ENCODE results near the gene WHRN.

Gene WHRN

GRCh38 chr9:114470121-114470520 is 35.2 kb downstream of the WHRN start:
- peaks cover 11% of the 10 kb centered on the region for H3K36me3 ChIP-seq (ENCODE audit: insufficient read depth, low read length)
- H3K4me1 ChIP-seq (ENCODE audit: insufficient read depth, low read length), result no peaks in the 10 kb centered on the region
- H2AFZ ChIP-seq (ENCODE audit: low read depth, low read length), result no peak overlapping the region

GRCh38 chr9:114469091-114469853 is 36.0 kb downstream of the WHRN start:
- Histone ChIP-seq H2AFZ (ENCODE audit: low read depth, low read length) (no peak overlapping the region), H3K9me3 (ENCODE audit: low read length) (peaks cover 4% of the 10 kb centered on the region), H3K36me3 (ENCODE audit: insufficient read depth, low read length) (peaks cover 11% of the 10 kb centered on the region), H3K4me1 (ENCODE audit: insufficient read depth, low read length) (no peaks in the 10 kb centered on the region), H3K27me3 (ENCODE audit: insufficient read depth, low read length) (no peaks in the 10 kb centered on the region), H3K4me3 (ENCODE audit: low read length) (no peak overlapping the region)

More at GRCh38 chr9:114470121-114470520, 35.2 kb downstream of the WHRN start:
- H3K27me3 ChIP-seq (ENCODE audit: insufficient read depth, low read length), result no peaks in the 10 kb centered on the region
- peaks cover 4% of the 10 kb centered on the region for H3K9me3 ChIP-seq (ENCODE audit: low read length)
- H3K4me3 ChIP-seq (ENCODE audit: low read length), result no peak overlapping the region

- Histone ChIP-seq H3K36me3 (ENCODE audit: insufficient read depth, low read length) (peaks cover 11% of the 10 kb centered on the region), H3K9me3 (ENCODE audit: low read length) (peaks cover 4% of the 10 kb centered on the region), H2AFZ (ENCODE audit: low read depth, low read length) (no peak overlapping the region), H3K4me3 (ENCODE audit: low read length) (no peak overlapping the region), H3K4me1 (ENCODE audit: insufficient read depth, low read length) (no peaks in the 10 kb centered on the region), H3K27me3 (ENCODE audit: insufficient read depth, low read length) (no peaks in the 10 kb centered on the region)
Observed at GRCh38 chr9:114467910-114468309, 37.4 kb downstream of the WHRN start.

GRCh38 chr9:114467226-114467750 is 38.0 kb downstream of the WHRN start:
- H3K4me1 ChIP-seq (ENCODE audit: insufficient read depth, low read length), result no peaks in the 10 kb centered on the region
- H3K36me3 ChIP-seq (ENCODE audit: insufficient read depth, low read length), result peaks cover 11% of the 10 kb centered on the region
- no peak overlapping the region for H2AFZ ChIP-seq (ENCODE audit: low read depth, low read length)
- peaks cover 4% of the 10 kb centered on the region for H3K9me3 ChIP-seq (ENCODE audit: low read length)
- H3K4me3 ChIP-seq (ENCODE audit: low read length), result no peak overlapping the region
- H3K27me3 ChIP-seq (ENCODE audit: insufficient read depth, low read length), result no peaks in the 10 kb centered on the region

- no peaks in the 10 kb centered on the region for H3K4me1 ChIP-seq (ENCODE audit: insufficient read depth, low read length)
- H3K27me3 ChIP-seq (ENCODE audit: insufficient read depth, low read length), result no peaks in the 10 kb centered on the region
- H3K9me3 ChIP-seq (ENCODE audit: low read length), result peaks cover 4% of the 10 kb centered on the region
- H2AFZ ChIP-seq (ENCODE audit: low read depth, low read length), result no peak overlapping the region
- no peak overlapping the region for H3K4me3 ChIP-seq (ENCODE audit: low read length)
- peaks cover 11% of the 10 kb centered on the region for H3K36me3 ChIP-seq (ENCODE audit: insufficient read depth, low read length)
Observed at GRCh38 chr9:114465906-114466900, 39.1 kb downstream of the WHRN start.

- Histone ChIP-seq H3K4me3 (ENCODE audit: low read length) (no peak overlapping the region), H3K4me1 (ENCODE audit: insufficient read depth, low read length) (no peaks in the 10 kb centered on the region), H3K27me3 (ENCODE audit: insufficient read depth, low read length) (no peaks in the 10 kb centered on the region), H2AFZ (ENCODE audit: low read depth, low read length) (no peak overlapping the region), H3K36me3 (ENCODE audit: insufficient read depth, low read length) (peaks cover 11% of the 10 kb centered on the region), H3K9me3 (ENCODE audit: low read length) (peaks cover 4% of the 10 kb centered on the region)
Observed at GRCh38 chr9:114465417-114465816, 39.9 kb downstream of the WHRN start.

- Histone ChIP-seq H3K36me3 (ENCODE audit: insufficient read depth, low read length) (peaks cover 11% of the 10 kb centered on the region), H2AFZ (ENCODE audit: low read depth, low read length) (no peak overlapping the region), H3K9me3 (ENCODE audit: low read length) (no peaks in the 10 kb centered on the region), H3K4me1 (ENCODE audit: insufficient read depth, low read length) (no peaks in the 10 kb centered on the region), H3K4me3 (ENCODE audit: low read length) (no peak overlapping the region), H3K27me3 (ENCODE audit: insufficient read depth, low read length) (no peaks in the 10 kb centered on the region)
Observed at GRCh38 chr9:114464281-114465051, 40.8 kb downstream of the WHRN start.

- Histone ChIP-seq H3K27me3 (ENCODE audit: insufficient read depth, low read length) (no peaks in the 10 kb centered on the region), H3K4me3 (ENCODE audit: low read length) (no peak overlapping the region), H2AFZ (ENCODE audit: low read depth, low read length) (no peak overlapping the region), H3K36me3 (ENCODE audit: insufficient read depth, low read length) (peaks cover 8% of the 10 kb centered on the region), H3K9me3 (ENCODE audit: low read length) (no peaks in the 10 kb centered on the region), H3K4me1 (ENCODE audit: insufficient read depth, low read length) (no peaks in the 10 kb centered on the region)
Observed at GRCh38 chr9:114462791-114463190, 42.5 kb downstream of the WHRN start.

GRCh38 chr9:114461468-114461867 is 43.8 kb downstream of the WHRN start:
- no peaks in the 10 kb centered on the region for H3K4me1 ChIP-seq (ENCODE audit: insufficient read depth, low read length)
- no peaks in the 10 kb centered on the region for H3K27me3 ChIP-seq (ENCODE audit: insufficient read depth, low read length)
- no peak overlapping the region for H3K4me3 ChIP-seq (ENCODE audit: low read length)
- peaks cover 8% of the 10 kb centered on the region for H3K36me3 ChIP-seq (ENCODE audit: insufficient read depth, low read length)
- no peak overlapping the region for H2AFZ ChIP-seq (ENCODE audit: low read depth, low read length)
- H3K9me3 ChIP-seq (ENCODE audit: low read length), result no peaks in the 10 kb centered on the region

- Histone ChIP-seq H3K36me3 (ENCODE audit: insufficient read depth, low read length) (peaks cover 8% of the 10 kb centered on the region), H3K4me3 (ENCODE audit: low read length) (no peak overlapping the region), H3K27me3 (ENCODE audit: insufficient read depth, low read length) (no peaks in the 10 kb centered on the region), H3K4me1 (ENCODE audit: insufficient read depth, low read length) (no peaks in the 10 kb centered on the region), H3K9me3 (ENCODE audit: low read length) (no peaks in the 10 kb centered on the region), H2AFZ (ENCODE audit: low read depth, low read length) (no peak overlapping the region)
Observed at GRCh38 chr9:114460513-114461199, 44.6 kb downstream of the WHRN start.

GRCh38 chr9:114459464-114459863 is 45.8 kb downstream of the WHRN start:
- Histone ChIP-seq H3K27me3 (ENCODE audit: insufficient read depth, low read length) (no peaks in the 10 kb centered on the region), H2AFZ (ENCODE audit: low read depth, low read length) (no peak overlapping the region), H3K36me3 (ENCODE audit: insufficient read depth, low read length) (peaks cover 5% of the 10 kb centered on the region), H3K4me3 (ENCODE audit: low read length) (no peak overlapping the region), H3K9me3 (ENCODE audit: low read length) (peaks cover 2% of the 10 kb centered on the region), H3K4me1 (ENCODE audit: insufficient read depth, low read length) (no peaks in the 10 kb centered on the region)

- H2AFZ ChIP-seq (ENCODE audit: low read depth, low read length), result no peak overlapping the region
- H3K36me3 ChIP-seq (ENCODE audit: insufficient read depth, low read length), result peaks cover 5% of the 10 kb centered on the region
- H3K9me3 ChIP-seq (ENCODE audit: low read length), result peaks cover 2% of the 10 kb centered on the region
- no peak overlapping the region for H3K4me3 ChIP-seq (ENCODE audit: low read length)
- H3K4me1 ChIP-seq (ENCODE audit: insufficient read depth, low read length), result no peaks in the 10 kb centered on the region
- H3K27me3 ChIP-seq (ENCODE audit: insufficient read depth, low read length), result no peaks in the 10 kb centered on the region
Observed at GRCh38 chr9:114456929-114457328, 48.3 kb downstream of the WHRN start.

Data from neuron (in vitro differentiated cells).